Measurements from ENCODE around the gene SLC9C2.
"Not testable (repeated sequence)": the region's sequence is repeated elsewhere in the genome, so short reads cannot be mapped to it uniquely, and the experiment has no call there.

Gene SLC9C2

DNA sequence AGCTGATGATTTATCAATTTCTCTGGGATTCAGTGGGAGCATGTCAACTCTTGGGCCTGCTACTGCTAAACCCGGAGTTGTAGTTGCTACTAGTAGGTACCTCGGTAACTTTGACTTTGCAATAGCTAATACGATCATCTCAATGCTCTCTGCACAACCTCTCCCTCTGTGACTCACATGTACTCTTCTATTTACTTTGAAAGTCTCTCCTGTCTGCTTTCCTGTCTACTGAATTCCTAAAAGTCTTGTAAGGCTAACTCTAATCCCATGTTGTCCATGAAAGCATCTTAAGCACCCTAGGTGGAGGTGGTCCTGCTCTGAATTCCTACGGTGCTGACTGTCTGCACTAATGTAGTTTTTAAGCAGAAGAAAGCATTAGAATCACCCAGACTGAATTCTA, 29.3 kb downstream of the SLC9C2 start:
- no peak for DNase-seq

DNA sequence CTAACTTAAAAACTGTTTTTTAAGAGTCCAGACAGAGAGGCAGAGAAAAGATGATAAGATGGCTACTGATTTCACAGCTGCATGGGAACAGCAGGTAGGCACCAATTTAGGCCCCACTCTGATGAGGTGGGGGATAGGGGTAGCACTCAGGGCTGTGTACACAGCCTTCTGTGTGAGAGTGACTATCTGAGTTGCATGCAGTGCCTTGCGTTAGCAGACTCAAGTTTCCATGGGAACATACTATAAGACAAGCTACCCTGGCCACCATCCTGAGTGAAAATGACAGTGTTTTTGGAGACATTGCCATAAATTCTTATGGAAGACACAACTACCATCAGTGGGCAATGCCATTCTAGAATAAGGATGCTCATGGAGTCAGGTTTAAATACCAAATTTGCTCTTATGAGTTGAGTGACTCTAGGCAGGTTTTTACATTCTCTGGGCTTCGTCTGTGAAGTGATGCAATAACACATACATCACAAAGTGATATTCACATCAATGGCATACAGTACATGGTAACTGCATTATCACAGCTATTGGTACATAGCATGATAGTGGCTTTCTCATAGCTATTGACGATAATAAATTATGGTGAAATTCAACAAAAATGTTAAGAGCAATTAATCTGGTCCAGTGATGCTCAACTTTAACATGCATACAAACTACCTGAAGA, 30.5 kb downstream of the SLC9C2 start:
- no peak for DNase-seq

DNA sequence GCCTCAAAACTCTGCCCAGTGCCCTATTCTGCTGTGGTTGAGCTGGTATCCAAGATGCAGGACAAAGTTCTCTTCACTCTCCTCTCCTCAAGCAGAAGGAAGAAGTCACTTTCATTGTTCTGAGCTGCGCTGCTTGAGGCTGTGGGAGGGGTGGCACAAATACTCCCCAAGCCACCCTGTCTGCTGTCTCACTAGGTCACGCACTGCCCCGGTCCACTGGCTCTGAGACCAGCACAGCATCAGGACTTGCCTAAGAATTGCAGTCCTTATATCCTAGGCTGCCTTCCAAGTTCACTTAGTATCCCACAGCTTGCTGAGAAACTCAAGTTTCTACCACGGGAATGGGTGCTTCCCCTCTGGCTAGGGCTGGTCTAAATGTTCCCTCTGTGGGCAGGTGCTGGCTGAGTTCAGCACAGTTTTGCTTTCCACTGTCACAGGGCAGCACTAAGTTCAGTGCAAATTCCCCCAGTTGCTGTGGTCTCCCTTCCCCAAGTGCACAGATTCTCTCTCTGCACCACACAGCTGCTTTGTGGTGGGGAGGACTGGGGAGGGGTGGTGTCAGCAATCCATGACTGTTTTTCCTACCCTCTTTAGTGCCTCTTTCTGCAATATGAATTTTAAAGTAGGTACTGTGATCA, 32.4 kb downstream of the SLC9C2 start:
- no peak for DNase-seq

DNA sequence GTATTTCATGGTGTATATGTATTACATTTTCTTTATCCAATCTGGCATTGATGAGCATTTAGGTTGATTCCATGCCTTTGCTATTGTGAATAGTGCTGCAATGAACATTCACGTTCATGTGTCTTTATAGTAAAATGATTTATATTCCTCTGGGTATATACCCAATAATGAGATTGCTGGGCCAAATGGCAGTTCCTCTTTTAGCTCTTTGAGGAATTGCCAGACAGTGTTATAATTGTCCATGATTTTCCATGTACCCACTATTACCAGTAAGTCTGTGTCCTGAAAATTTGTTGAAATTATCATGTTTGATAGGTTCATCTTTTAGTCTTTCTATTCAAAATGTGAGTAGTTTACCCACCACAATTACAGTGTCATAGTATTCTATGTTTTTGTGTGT, 34.4 kb downstream of the SLC9C2 start:
- no peak for DNase-seq

DNA sequence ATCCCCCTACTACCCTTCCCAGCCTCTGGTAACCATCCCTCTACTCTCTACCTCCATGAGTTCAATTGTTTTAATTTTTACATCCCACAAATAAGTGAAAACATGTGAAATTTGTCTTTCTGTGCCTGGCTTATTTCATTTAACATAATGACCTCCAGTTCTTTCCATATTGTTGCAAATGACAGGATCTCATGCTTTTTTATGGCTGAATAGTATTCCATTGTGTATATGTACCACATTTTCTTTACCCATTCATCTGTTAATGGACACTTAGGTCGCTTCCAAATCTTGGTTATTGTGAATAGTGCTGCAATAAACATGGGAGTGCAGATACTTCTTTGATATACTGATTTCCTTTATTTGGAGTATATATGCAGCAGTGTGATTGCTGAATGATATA, 39.0 kb downstream of the SLC9C2 start:
- DNase-seq = not testable (repeated sequence)

DNA sequence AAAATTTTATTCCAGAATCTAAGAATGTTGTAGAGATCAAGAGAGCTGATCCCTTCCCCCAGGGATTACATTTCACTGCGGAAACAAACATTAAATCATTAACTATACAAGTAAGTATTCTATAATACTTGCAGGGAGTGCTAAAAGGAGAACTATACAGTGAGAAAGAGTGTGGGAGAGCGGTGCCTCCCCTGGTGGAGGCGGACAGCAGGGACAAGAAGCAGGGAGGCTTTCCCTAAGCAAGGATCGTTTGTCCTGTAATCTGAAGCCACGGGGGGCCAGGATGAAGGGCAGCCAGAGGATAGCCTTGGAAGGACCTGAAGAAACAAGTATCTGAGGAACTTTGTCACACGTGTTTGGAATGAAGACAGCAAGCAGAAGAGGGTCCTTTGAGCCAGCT, 40.1 kb downstream of the SLC9C2 start:
- no peak for DNase-seq

DNA sequence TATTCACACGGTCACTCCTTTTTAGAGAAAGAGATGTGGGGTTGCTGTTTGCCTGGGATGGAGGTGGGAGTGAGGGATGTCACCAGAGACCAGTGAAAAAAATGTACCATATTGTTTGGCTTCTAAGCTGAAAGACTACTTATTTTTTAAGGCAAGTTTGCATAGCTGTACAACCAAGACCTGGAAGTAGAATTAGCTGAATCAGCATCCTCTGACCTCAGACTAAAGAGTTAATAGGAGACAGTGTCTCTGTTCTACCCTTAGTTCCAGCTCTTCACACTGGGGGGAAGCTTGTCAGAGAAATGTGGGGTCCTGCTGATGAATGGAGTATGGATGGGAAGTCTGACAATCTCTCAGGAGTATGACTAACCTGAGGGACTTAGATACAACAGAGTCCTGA, 41.6 kb downstream of the SLC9C2 start:
- DNase-seq = no peak

DNA sequence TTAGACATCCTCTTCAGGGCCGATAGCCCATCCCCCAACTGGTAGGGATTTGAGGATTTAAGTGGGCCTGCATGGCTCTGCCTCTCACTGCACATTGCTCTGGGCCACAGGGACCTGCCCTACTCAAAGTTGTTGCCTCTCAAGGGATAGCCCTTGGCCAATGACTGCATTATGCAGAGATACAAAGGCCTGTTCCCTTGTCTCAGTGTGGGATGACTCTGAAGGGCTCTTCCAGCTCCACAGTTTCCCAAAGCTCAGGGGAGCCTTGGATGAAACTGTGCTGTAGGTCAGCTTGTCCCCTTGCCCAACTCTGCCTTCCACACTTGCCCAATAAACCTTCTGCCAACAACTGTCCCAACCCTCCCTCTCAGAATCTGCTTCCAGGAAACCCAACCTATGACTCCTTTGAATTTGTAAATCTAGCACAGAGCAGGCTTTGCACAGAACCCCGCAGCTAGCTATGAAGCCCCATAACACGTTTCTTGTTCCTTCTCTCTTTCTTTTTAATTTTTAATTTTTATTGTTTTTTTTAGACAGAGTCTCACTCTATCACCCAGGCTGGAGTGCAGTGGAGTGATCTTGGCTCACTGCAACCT, 42.5 kb downstream of the SLC9C2 start:
- DNase-seq = no peak

DNA sequence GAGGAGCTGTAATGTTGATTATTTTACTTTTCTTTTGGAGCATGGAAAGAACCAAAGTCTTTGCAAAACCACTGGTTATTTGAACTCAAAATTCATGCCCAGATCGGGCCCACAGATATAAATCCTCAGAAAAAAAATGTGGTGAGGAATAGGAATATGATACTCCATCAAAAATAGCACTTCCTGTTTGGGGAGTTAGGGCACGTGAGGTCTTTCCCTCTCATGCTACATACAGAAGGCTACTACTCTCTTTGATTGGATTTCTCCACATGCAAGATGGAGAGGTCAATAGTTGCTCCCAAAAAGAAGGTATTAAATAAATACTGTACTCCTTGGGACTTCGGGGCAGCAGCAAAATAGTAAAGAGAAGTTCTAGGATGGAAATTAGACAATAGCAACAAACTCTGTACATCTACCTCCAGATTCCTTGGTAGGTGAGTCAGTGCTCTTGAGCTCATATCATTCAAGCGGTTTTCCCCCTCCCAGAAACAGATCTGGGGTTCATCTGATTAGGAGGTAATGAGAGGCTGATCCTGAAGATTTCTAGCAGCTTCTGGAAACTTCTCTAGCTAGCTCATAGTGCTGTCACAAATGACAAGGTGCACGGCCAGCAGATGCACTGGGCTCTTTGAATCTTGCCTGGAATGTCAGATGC, 47.1 kb downstream of the SLC9C2 start:
- no peak for DNase-seq

DNA sequence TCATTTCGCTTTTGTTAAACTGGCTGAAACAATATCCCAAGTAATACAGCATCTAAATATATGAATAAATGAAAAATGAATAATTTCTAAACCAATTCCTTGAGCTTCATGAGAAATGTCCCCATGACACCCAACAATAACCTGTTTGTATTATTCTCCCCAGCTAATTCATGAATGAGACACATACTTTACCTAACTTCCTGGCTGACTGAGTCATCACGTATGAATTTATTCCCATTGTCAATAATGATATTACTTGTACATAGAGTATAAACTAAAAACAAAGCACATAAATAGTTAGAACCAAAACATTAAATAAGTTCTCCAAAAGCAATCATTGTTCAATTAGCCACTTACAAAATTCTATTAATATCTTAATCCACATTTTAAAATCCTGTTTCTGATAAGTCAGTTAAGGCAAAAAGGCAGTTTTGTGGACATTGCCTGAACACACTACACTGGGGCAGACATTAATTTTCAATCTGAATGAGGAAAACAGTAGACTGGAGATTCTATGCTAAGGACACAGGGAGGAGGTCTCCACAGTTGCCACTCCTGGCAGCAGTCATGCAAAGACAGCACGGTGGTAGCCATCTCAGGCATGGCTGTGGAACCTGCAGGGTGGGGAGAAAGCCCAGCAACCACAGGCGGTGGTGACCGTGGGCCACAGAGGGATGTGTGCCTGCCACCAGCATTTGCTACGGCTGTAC, 48.2 kb downstream of the SLC9C2 start:
- no peak for DNase-seq

DNA sequence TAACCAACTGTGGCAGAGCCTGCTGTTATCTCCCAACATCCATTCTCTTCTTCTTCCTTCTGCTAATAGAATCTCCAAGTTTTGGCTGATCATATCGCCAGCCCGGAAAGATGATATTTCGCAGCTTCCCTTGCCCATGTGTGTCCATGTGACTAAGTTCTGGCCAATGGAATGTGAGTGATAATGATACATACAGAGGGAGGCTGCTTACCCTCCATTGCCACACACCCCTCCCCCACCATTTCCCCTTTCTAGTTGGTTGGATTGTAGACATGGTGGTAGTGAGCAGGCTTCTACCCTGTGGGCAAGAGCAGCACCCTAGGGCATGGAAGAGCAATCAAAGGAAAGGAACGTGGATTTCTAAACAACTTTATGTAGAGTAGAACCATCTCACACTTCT, 48.8 kb downstream of the SLC9C2 start:
- no peak for DNase-seq

DNA sequence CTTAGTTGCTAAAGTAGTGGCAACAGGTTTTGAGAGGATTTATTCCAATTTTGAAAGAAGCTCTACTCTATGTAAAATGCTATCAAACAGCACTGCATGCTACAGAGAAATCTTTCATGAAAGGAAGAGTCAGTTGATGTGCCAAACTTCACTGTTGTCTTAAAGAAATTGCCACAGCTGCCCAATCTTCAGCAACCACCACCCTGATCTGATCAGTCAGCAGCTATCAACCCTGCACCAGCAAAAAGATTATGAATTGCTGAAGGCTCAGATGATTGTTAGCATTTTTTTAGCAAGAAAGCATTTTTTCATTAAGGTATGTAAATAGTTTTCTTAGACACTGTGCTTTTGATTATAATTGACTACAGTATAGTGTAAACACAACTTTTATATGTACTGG, 49.6 kb downstream of the SLC9C2 start:
- DNase-seq = no peak

DNA sequence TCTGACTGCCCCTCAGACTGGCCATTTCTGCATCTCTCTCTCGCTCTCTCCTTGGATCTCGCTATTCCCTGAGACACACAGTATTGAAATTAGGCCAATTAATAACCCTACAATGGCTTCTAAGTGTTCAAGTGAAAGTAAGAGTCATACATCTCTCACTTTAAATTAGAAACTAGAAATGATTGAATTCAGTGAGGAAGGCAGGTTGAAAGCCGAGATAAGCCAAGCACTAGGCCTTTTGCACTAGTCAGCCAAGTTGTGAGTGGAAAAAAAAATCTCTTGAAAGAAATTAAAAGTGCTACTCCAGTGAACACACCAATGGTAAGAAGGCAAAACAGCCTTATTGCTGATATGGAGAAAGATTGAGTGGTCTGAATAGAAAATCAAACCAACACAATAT, 51.2 kb downstream of the SLC9C2 start:
- DNase-seq = no peak

DNA sequence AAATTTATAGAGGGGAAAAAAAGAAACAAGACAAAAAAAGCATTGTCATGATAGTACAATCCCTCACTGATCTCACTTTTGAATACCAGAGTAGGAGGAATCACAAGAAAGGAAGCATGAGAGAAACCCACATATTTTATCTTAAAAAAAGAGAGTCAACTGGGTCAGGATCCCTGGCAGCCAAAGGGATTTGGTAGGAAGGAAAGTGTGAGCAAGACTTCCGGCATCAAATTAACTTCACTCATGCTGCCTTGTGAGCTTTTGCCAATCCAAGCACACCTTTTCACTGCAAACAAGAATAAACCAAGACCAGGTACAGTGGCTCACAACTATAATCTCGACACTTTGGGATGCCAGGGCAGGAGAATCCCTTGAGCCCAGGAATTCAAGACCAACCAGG, 53.1 kb downstream of the SLC9C2 start:
- DNase-seq = no peak

DNA sequence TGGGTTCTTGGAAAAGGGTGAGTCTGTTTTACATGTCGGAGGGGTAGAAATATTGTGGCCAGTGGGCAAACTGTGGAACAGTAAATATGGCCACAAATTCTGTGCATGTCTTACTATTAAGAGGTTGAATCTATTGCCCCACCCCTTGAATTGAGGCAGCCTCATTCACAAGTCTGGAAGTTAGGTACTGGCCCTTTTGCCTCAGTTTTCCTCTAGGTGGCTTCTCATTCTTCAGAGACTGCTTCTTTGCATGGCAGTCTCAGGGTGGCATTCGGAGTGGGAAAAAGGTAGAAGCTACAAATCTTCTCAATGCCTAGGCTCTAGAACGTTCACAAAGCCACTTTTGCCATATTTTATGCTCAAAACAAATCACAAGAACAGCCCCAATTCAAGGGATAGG, 57.2 kb downstream of the SLC9C2 start:
- no peak for DNase-seq

DNA sequence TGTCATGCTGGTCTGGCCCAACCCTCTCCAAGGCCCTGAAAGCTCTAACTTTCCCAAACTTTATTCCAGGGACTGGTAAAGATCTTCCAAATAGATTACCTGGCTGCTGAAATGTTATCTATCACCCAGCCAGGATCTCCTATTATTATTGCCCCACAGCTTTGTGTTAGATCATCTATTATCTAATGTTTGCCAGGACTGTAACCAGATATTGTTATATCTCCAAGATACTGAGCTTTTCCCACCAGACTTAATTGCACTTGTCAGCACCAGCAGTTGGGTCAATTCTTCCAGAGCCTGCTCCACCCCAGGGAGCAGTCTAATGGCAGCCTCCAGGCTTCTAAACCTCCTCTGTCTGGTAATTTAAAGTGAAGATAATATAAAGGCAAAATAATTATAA, 66.6 kb downstream of the SLC9C2 start:
- no peak for DNase-seq

DNA sequence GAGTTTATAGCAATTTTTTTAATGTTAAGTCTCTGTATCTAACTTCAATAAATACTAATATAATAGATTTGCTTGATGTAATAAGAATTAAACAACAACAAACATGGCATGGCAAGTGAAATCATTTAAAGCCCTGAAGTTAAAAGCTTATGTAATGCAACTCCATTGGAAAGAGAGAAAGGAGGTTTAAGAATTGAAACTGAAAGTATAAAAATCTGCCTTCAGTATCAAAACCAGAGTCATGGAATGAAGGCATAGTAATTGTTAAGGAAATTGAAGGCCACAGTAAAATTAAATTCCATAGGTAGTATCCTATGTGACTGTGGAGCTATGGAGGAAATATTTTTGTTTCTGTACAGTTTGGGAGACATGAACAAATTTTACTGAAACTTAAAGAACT, 70.6 kb downstream of the SLC9C2 start:
- DNase-seq = no peak

DNA sequence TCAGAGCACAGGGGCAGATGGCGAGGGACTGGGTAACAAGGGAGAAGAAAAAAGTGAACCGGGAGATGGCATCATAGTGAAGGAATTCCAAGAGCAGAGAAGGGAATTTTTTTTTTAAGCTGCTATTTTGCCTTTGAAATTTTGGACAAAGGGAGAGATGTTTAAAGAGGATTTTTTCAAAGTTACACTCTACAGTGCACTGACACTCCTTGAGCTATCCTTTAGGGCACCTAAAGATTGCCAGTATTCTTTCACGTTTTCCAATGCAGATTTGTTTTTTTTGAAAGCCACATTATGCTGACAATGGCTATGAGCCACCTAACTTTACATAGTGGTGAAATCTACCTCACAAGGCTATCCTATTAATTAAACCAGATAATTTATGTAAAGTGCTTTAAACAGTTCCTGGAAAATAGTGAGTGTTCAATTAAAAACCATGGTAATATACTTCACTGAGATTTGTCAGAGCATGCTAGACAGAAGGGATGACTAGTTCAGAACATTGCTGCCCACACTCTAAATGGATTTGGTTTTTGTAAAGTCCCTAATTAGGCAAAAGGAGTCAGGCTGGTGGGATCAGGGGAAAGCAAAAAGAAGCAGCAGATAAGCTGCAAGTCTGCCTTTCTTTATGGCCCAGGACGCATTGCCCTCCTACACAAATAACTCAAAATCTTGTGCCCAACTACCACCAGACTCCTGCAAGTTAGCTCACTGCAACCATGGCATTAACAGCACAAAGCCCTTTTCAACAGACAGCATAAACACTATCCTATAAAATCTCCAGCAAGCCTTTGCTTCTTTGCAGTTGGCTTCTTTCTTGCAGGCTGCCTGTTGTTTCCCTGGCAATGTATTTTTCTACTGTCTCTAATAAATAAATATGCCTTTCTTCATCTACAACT, 71.8 kb downstream of the SLC9C2 start:
- DNase-seq = no peak

DNA sequence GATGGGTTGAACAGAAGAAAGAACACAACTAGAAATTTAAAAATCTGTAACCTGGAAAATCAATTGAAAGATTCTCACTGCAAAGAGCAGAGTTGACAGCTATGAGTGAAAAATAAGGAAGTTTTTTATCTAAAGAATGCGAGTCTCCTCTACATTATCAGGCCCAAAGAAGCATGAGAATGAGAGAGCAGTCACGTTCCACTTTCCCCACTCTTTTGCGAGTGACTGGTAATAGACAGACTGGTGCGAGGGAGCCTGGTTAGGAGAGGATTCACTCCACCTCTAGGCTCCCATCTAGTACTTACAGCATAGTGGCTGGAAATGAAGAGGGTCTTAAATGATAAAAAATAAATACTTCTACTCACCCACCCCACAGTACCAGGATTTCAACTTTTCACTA, 73.8 kb downstream of the SLC9C2 start:
- DNase-seq = no peak

DNA sequence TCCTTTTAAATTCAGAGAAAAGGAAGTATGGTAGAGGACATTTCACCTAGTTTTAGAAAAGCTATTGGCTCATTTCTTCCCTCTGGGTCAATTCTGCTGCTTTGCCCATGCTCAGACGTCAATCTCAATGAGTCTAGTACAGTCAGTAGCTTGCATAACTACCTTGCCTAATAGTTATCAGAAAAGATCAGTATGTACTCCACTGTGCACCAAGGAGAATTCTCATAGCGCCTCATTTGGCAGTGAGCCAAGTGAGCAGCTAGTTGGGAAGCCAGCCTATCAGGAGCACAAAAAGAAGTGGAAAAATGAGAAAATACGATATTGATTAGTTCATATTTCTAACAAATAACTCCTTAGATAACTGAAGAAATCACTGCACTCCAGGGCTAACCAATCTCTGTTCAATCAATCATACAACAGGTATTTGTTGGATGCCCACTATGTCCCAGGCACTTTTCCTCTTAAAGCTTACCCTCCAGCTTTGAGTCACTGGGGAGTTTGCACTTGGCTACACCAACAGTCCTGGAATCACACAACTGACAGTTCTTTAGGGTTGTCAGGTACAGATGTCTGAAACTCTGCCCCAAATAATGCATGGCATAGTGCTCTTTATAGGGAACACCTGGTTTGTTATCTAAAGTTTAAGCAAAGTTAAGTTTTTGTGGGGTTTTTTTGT, 75.6 kb downstream of the SLC9C2 start:
- no peak for DNase-seq

DNA sequence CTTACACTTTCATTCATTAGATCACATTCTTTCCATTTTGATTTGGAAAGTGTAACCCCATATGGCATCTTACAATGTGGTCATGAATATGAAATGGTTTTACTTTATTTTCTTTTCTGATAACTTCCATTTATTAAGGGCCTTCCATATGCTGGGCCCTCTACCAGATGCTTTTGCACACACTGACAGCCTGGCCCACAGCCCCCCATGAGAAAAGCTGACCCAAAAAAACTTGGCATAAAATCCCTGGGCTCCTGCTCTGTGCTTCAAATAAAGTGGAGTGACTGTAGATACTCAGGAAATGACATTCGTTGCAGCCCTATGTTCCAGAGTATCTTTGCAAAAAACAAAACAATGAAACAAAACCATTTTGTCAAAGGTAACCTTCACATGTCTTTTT, 76.9 kb downstream of the SLC9C2 start:
- DNase-seq = no peak

DNA sequence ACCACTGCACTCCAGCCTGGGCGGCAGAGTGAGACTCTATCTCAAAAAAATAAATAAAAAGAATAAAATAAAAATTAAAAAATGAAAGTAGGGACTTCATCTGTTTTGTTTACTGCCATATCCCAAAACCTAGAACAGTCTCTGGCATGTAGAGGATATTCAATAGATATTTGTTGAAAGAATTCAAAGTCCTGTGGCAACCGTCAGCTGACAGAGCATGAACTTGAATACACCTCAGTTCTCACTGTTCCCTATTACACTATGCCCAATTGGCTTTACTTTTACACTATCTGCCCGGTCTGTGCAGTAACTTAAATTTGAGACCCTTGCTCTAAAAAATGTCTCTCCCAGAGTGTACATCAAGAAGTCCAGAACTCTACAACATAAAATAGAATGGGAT, 79.5 kb downstream of the SLC9C2 start:
- no peak for DNase-seq
